Hepatocyte (in vitro differentiated cells): ENCODE measurements around the gene GLT1D1.

Source experiments
- CTCF ChIP-seq: fragments of 200-600 bp; sonication (generic); IDR thresholded peaks from 2 replicates; pipeline ENCODE4 v1.5.1; 2016; ENCODE audit warnings: antibody characterized with exemption, mild to moderate bottlenecking; ENCODE audit not compliant: poor library complexity
- EZH2 ChIP-seq: fragments of 200-600 bp; sonication (generic); IDR thresholded peaks from 2 replicates; pipeline ENCODE4 v1.6.1; 2016; ENCODE audit warnings: antibody characterized with exemption, mild to moderate bottlenecking, borderline replicate concordance

GRCh38 chr12:128928361-128928760 is 75.1 kb downstream of the GLT1D1 start:
- TF ChIP-seq CTCF, result no peak
- TF ChIP-seq EZH2, result no peak
